ENCODE measurements around the gene AASDHPPT.
"Not testable (repeated sequence)": the region's sequence is repeated elsewhere in the genome, so short reads cannot be mapped to it uniquely, and the experiment has no call there.

AASDHPPT gene, protein sequence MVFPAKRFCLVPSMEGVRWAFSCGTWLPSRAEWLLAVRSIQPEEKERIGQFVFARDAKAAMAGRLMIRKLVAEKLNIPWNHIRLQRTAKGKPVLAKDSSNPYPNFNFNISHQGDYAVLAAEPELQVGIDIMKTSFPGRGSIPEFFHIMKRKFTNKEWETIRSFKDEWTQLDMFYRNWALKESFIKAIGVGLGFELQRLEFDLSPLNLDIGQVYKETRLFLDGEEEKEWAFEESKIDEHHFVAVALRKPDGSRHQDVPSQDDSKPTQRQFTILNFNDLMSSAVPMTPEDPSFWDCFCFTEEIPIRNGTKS

GRCh38 chr11:106077609-106078455 is at the start of gene AASDHPPT:
AASDHPPT (plus strand) TSS chr11:106077662; CDS start chr11:106077711, 49 bp downstream.
- DNase-seq = no peak

DNA sequence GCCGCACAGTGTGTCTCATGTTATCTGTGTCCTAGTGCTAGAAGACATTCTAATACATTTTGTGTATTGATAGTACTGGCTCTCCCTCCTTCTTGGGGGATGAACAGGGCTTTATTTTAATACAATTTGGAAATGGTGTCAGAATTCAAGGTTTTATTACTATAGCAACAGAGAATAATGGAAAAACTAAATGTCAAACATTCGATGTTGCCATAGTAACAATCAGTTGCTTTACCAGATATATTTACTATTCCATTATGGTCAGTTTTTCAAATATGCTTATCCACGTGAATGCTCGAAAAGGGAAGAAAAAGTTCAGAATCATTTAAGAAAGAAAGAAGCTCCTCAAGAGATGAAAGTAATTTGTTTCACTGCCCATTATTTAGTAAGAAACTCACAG is 46.9 kb upstream of the AASDHPPT start:
- DNase-seq = no peak

- DNase-seq = no peak
Observed at GRCh38 chr11:106031202-106031810, 46.2 kb upstream of the AASDHPPT start.

GRCh38 chr11:106031936-106032335 is 45.5 kb upstream of the AASDHPPT start:
- no peak for DNase-seq

DNA sequence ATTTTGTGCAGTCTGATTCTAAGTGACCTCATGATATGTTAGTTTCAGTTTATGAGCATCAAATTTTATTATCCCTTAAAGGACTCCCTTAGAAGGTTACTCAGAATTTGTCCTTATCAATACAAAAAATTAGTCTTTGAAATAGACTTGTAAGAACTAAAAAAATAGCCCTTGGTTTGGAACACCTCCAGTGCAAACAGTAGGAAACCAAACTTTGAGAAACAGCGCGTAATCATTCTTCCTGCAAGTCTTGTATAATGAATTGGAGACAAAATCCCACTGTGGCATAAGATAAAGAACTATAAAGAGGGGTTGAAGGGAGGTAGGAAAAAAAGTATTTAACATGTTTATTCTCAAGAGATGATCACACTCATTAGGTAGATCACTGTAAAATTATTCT is 44.6 kb upstream of the AASDHPPT start:
- no peak for DNase-seq

GRCh38 chr11:106043540-106043939 is 33.9 kb upstream of the AASDHPPT start:
- no peak for DNase-seq

GRCh38 chr11:106047631-106048030 is 29.8 kb upstream of the AASDHPPT start:
- no peak for DNase-seq

DNA sequence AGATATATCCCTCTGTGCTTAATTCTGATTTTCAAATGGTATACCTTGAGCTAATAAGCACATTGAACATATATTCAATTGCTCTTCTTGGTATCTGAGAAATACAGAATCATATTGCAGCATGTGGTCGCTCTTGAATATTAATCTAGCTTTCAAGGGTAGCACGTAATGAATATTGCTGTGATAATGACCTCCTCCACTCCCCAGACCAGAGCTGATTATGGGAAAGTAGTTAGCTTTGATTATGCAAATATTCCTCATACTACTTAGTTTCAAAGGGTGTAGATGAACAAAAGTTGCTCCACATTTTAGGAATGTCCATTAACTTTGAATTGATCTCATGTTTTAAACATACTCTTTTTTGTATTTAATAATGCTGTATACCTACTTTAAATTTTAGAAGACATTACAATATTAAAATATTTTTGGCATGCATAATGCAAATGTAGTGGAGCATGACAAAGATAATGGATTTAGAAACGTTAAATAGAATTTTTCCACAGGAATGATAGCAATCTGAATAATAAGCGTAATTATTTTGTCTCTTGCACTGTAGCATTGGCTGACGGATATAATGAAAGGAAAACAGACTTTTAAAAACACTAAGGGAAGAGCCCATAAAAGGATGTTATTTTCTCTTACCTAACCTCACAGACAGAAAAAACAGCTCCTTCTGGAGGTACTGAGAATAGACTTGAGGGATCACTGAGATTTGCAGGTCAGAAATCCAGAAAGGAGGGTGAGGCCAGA is 27.6 kb upstream of the AASDHPPT start:
- DNase-seq = no peak

GRCh38 chr11:106051103-106051502 is 26.4 kb upstream of the AASDHPPT start:
- no peak for DNase-seq

GRCh38 chr11:106058377-106058776 is 19.1 kb upstream of the AASDHPPT start:
- not testable (repeated sequence) for DNase-seq

DNA sequence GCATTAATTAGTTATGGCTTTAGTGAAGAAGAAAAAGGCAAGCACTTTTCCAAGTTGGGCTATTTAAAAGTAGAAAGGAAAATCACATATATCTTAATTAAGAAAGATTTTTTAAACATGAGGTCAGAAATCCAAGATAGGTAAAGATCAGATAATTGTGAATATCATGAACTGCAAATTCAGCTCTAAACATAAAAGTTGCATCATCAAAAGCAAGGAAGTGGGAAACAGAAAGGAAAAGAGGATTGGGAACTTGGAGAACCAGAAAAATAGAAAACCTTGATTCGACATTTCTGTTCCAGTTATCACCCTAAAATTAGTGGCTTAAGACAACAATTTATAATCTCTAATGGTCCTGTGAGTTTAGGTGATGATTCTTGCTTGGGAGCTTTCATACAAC is 17.8 kb upstream of the AASDHPPT start:
- no peak for DNase-seq

DNA sequence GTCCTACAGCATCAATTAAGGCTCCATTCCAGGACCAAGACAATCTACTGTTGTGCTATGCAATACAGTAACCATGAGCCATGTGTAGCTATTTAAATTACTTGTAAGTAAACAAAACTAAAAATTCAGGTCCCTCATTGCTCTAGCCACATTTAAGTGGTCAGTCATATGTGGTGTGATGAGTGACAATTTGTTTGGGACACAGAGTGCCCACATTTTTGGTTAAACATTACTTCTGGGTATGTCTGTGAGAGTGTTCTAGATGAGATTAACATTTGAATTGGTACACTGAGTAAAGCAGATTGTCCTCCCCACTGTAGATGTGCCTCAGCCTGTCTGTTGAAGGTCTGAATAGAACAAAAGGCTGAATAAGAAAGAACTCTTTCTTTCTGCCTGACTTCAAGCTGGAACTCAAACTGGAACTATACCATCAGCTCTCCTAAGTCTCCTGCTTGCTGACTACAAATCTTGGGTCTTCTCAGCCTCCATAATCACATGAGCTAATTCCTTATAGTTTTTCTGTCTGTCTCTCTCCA is 16.1 kb upstream of the AASDHPPT start:
- no peak for DNase-seq

DNA sequence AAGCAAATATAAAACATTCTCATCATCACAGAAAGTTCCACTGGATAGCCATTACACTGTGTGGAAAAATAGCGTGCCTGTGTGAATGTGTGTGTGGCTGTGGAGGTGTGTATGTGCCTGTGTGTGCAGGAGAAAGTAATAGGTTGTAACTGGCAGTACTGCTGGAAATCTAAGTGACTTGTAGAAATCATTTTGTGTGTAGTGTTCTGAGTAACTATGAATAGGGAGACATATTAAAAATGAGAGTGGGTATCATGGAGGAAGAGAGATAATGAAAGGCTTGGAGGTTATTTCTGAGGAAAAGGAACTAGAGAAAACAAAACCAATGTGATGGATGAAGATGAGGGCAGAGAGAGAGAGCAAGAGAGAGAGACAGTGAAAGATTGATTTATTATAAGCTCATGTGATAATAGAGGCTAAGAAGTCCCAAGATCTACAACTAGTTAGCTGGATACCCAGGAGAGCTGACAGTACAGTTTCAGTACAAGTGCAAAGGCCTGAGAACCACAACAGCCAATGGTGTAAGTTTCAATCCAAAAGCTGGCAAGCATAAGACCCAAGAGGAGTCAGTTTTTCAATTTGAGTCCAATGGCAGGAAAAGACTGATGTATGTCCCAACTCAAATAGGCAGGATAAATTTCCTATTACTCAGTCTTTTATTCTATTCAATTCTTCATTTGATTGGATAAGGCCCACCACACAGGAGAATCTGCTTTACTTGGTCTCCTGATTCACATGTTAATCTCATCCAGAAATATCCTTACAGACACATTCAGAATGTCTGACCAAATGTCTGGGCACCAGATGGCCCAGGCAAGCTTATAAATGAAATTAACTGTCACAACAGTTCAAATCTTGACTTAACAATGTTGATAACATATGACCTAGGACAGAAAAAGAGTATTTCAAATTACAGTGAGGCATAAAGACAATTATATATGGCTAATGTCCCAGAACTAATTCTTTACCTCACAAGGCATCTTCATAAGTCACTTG is 15.2 kb upstream of the AASDHPPT start:
- no peak for DNase-seq

DNA sequence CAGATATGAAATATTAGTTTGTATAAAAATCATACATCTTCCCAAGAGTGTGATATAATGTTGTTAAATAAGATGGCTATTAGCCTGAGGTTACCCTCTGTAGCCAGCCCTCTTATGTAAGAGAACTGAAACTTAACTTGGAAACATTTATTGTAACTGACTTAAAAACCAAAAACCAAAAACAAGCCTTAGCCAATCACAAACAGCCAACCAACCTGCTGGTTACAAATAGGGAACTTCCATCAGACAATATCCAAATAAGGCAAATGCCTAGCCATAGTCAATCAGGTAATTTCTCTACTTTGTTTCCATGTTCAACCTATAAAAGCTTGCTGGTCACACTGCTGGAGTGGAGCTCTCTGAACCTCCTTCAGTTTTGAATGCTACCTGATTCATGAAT is 14.5 kb upstream of the AASDHPPT start:
- DNase-seq = no peak

- no peak for DNase-seq
Observed at GRCh38 chr11:106070606-106071005, 6.9 kb upstream of the AASDHPPT start.

DNA sequence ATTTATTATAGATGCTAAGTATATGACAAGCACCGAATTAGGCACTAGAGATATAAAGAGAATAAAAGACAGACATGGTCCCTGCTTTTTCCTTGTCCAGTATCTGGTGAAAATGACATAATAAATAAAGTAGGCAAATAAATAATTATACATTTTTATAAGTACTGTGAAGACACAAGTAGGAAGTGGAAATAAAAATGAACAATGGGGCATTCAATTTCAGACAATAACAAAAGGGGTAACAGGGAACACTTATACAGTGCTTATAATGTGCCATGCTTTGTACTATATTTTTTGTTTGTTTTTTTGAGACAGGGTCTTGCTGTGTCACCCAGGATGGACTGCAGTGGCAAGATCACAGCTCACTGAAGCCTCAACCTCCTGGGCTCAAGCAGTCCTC is 4.7 kb upstream of the AASDHPPT start:
- DNase-seq = no peak

DNA sequence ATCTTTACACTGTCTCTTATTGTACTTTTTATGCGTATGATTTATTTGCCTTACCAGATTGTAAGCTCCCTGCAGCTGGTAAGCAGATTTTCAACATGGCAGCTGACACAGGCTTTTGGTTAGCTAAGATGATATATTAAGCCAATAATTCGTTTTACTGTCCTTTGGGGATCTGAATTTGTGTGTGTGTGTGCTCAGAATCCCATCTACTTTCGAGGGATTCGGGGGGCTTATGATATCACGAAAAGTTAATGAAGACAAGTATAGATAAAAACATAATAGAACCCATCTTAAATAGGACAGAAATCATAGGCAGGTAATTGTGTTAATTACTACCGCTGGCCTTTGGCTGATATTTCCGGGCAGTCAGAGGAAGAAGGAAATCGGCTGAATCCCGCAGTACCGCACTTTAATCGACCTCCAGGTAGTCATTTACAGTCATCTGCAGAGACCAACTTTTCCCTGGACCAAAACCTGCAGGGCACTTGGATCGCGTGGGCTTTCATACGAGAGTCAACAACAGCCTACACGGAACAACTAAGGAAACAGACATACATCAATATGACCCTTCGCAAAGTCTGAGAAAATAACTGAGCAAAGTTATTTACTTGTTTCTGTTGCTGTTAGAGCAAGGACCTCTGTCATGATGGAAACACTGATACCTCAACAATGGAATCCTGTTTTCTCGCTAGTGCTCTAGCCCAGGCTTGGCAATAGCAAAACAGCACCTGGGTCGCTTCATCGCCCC is 1.1 kb upstream of the AASDHPPT start:
- DNase-seq = peak; percentile 78

DNA sequence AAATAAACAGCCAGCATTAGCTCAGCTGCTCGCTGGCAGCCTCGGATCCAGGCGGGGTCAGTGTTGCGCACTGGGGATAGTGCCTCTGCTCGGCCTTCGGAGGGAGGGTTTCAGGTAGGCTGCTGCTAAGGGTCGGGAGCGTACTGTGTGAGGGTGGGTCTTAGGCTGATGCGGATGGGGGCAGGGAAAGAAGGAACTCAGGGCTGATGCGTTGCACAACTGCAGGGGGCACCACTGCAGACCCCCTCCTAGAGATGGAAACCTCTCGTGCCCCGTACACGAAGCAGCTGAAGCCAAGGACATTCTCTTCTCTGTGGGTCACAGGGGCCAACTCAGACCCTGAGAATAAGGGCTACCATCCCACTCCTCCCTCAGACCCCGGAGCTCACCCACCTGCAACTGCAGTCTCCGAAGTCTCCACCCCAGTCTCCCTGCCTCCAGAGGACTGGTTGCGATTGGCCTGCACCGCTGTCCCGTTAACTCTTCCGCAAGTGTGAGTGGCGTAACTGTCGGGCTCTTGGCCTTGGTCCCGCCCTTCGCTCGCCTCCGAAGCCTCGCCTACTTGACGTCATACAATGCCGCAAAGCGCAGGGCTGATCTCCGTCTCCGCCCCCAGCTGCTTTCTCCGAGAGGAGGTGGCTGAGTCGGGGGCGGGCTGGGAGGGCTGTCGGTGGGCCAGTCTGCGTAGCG is 398 bp upstream of the AASDHPPT start, which contains the start of gene KBTBD3:
Gene KBTBD3, minus strand, starts transcription at position 429 of the 690 bp plus-strand sequence. CDS start 18,250 bp downstream, outside the sequence.
- peak; percentile 99 for DNase-seq

DNA sequence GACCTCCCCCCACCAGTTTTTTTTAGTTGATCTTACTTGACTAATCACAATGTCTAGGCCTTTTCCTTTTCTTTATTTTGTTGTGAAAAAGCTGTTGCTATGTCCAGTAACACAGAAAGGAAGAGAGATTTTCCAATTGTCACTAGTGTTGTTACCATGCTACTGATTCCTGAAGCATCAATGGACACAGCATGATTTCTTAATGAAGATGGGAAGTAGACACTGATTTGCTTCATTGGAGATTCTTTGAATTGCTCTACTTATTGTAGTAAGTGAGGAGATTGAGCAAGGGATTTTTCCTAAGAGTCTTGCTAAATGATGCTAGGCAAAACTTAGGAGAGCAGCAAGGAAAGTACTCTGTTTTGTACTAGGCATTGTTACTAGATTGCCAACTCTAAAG is 4.6 kb downstream of the AASDHPPT start:
- DNase-seq = no peak

DNA sequence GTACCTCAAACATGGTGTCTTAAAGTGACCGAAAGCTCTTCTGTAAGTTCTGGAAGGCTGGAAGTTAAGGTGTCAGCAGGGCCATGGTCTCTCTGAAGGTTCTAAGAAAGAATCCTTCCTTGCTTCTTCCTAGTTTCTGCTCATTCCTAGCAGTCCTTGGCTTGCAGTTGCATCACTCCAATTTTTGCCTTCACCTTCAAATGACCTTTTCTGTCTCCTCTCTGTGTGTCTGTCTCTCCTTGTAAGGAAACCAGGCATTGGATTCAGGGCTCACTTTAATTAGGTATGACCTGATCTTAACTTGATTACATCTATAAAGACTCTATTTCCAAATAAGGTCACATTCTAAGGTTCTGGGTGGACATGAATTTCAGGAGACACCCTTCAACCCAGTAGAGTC is 8.7 kb downstream of the AASDHPPT start:
- no peak for DNase-seq
